HepG2 (cell line): ENCODE data around the gene TDRD10. TPM values are rescaled to one million over a fixed set of nuclear protein-coding genes. Genes with fewer than 3 reads are reported as not detected.
"Not testable (repeated sequence)": the region's sequence is repeated elsewhere in the genome, so short reads cannot be mapped to it uniquely, and the experiment has no call there.

Experiments
- ATAC-seq: fragments of 200-7000 bp; cut with Tn5 transposase; 3 replicates; pipeline ENCODE4 v1.9.1; 2020; ENCODE audit warnings: mild to moderate bottlenecking, moderate library complexity
- BruUV-seq: library from RNA; stranded (reverse); fragments of 400-500 nt; replicated peaks from 2 replicates; lab custom pipeline; 2021; lab: Mats Ljungman, UMichigan
- CTCF ChIA-PET: fragments of 300-600 bp; formaldehyde crosslinking; extraction: SDS; loops from one replicate; lab custom pipeline; 2021; ENCODE audit warnings: low total read pairs, inconsistent platforms, low intra/inter-chr PET ratio; lab: Yijun Ruan, JAX
- POLR2A ChIA-PET: fragments of 350-600 bp; sonication (Branson Sonifier 250); formaldehyde crosslinking; loops from one replicate; lab custom pipeline; 2020; ENCODE audit warnings: antibody characterized with exemption, inconsistent platforms; lab: Yijun Ruan, JAX
- DNase-seq: peaks from one replicate; pipeline ENCODE4 v3.0.0-alpha.2; 2015; ENCODE audit warnings: low spot score
- FAIRE-seq: peaks from 3 replicates; lab custom pipeline; 2011; peaks lifted over from hg19 to GRCh38; lab: Jason Lieb, UNC
- H2AFZ ChIP-seq: one replicate; pipeline ENCODE4 v1.6.1; 2011; ENCODE audit warnings: low read length, inconsistent platforms
- H3K27ac ChIP-seq: fragments of 300-600 bp; 3 replicates; pipeline ENCODE4 v1.8.0; 2011; ENCODE audit warnings: mixed run types, mild to moderate bottlenecking, mixed read lengths, low read length, inconsistent platforms; ENCODE audit not compliant: insufficient read depth; ENCODE audit errors: extremely low read length
- H3K27me3 ChIP-seq, 2 experiments: fragments of 200-600 bp in 1 of 2; 2 replicates in 1 of 2; 3 replicates in 1 of 2; pipeline versions ENCODE4 v1.6.0 to v1.8.0; 2011; ENCODE audit warnings: low read length in 2 of 2, mild to moderate bottlenecking in 2 of 2, moderate library complexity in 2 of 2, inconsistent platforms in 1 of 2; ENCODE audit not compliant: insufficient read depth in 2 of 2, control insufficient read depth in 1 of 2
- H3K36me3 ChIP-seq, 2 experiments: fragments of 200-600 bp in 1 of 2; replicated peaks in 1 of 2; 2 replicates in 1 of 2; 3 replicates in 1 of 2; pipeline versions ENCODE4 v1.5.1 to v1.8.0; 2011; ENCODE audit warnings: low read length in 2 of 2, inconsistent platforms in 1 of 2; ENCODE audit not compliant: insufficient read depth in 2 of 2, control insufficient read depth in 1 of 2
- H3K4me1 ChIP-seq: 2 replicates; pipeline ENCODE4 v1.5.1; 2012; ENCODE audit warnings: low read length, inconsistent platforms; ENCODE audit not compliant: insufficient read depth
- H3K4me2 ChIP-seq: 2 replicates; pipeline ENCODE4 v1.6.0; 2011; ENCODE audit warnings: low read depth, low read length, inconsistent platforms
- H3K4me3 ChIP-seq, 3 experiments: fragments of 200-600 bp in 1 of 3; sonication (generic), shearing (Covaris generic) in 1 of 3; replicated peaks in 1 of 3; 2 replicates each; pipeline ENCODE4 v1.5.1; 2011 to 2016; ENCODE audit warnings: low read length in 3 of 3, inconsistent platforms in 2 of 3, low read depth in 2 of 3, mild to moderate bottlenecking in 2 of 3, control low read depth in 1 of 3, mixed read lengths in 1 of 3; ENCODE audit not compliant: insufficient read depth in 1 of 3
- H3K79me2 ChIP-seq: one replicate; pipeline ENCODE4 v1.6.1; 2011; ENCODE audit warnings: low read length, inconsistent platforms; ENCODE audit not compliant: insufficient read depth
- H3K9ac ChIP-seq: 2 replicates; pipeline ENCODE4 v1.6.0; 2011; ENCODE audit warnings: mild to moderate bottlenecking, low read depth, low read length, inconsistent platforms; ENCODE audit not compliant: insufficient read depth
- H3K9me3 ChIP-seq: 2 replicates; pipeline ENCODE4 v1.5.1; 2012; ENCODE audit warnings: mild to moderate bottlenecking, low read length
- H4K20me1 ChIP-seq: 2 replicates; pipeline ENCODE4 v1.6.0; 2011; ENCODE audit warnings: inconsistent platforms, mild to moderate bottlenecking, low read length, moderate library complexity; ENCODE audit not compliant: insufficient read depth
- NAIF1 ChIP-seq: sonication (generic); formaldehyde crosslinking; IDR thresholded peaks from 2 replicates; pipeline ENCODE4 v1.5.0; 2020; ENCODE audit warnings: mild to moderate bottlenecking, missing genetic modification reagents, borderline replicate concordance
- STAT6 ChIP-seq: sonication (generic); formaldehyde crosslinking; IDR thresholded peaks from 2 replicates; pipeline ENCODE4 v1.4.0; 2020; ENCODE audit warnings: missing genetic modification reagents, mild to moderate bottlenecking, borderline replicate concordance
- ZBTB42 ChIP-seq: sonication (generic); formaldehyde crosslinking; IDR thresholded peaks from 2 replicates; pipeline ENCODE4 v1.5.0; 2020; ENCODE audit warnings: mild to moderate bottlenecking, missing genetic modification reagents
- ZNF292 ChIP-seq: sonication (generic); formaldehyde crosslinking; IDR thresholded peaks from 2 replicates; pipeline ENCODE4 v1.8.1; 2022; ENCODE audit warnings: mild to moderate bottlenecking, low read depth, missing genetic modification reagents, borderline replicate concordance
- ZNF788 ChIP-seq: sonication (generic); formaldehyde crosslinking; IDR thresholded peaks from 2 replicates; pipeline ENCODE4 v1.5.0; 2020; ENCODE audit warnings: mild to moderate bottlenecking, missing genetic modification reagents, borderline replicate concordance
- ZSCAN12 ChIP-seq: sonication (generic); formaldehyde crosslinking; IDR thresholded peaks from 2 replicates; pipeline ENCODE4 v1.9.0; 2021; ENCODE audit warnings: mild to moderate bottlenecking, missing genetic modification reagents
- WGBS: methylation state at CpG from one replicate; pipeline ENCODE4 v1.1.6; 2017; ENCODE audit warnings: low lambda C conversion rate; 5-methylcytosine and 5-hydroxymethylcytosine counted together
- in situ Hi-C: cut with HindIII; loops from 2 replicates; pipeline ENCODE4 v1.10.0; 2017; ENCODE audit warnings: low pct_unique_long_range_greater_than_20kb; ENCODE audit not compliant: extremely low pct_ligation_motif_present
- intact Hi-C: fragments of 100-400 bp; cut with micrococcal nuclease; formaldehyde crosslinking; loops from one replicate; pipeline ENCODE4 v1.10.0; 2022; ENCODE audit not compliant: unreplicated experiment
- polyA plus RNA-seq, 8 experiments: library from polyadenylated mRNA; depleted of rRNA in 3 of 8; stranded (reverse) in 7 of 8; unstranded in 1 of 8; fragments of >200 nt; fragmentation: Illumina TruSeq in 4 of 8; extraction: Trizol in 4 of 8; gene quantifications; 2 replicates each; pipeline versions ENCODE4 v1.2.1 to v1.2.3, GENCODE V29; 2011 to 2016; ENCODE audit warnings: low read depth in 4 of 8, missing spikeins in 1 of 8, mixed read lengths in 1 of 8; ENCODE audit not compliant: insufficient read depth in 1 of 8
- total RNA-seq, 5 experiments: library from RNA; depleted of rRNA; stranded (reverse); fragments of >200 nt; fragmentation: Illumina TruSeq; extraction: Trizol; gene quantifications; 2 replicates each; pipeline ENCODE4 v1.2.3, GENCODE V29; 2016; ENCODE audit warnings: low read depth in 1 of 5
- TF ChIP-seq, protein P1 (sequence below): sonication (generic); formaldehyde crosslinking; IDR thresholded peaks from 2 replicates; pipeline ENCODE4 v1.5.0; 2020; ENCODE audit warnings: mild to moderate bottlenecking, low read depth, missing genetic modification reagents, borderline replicate concordance

TDRD10 gene
- total and polyA plus RNA-seq, 2 of the 13 experiments (the other 11 are each of a cell fraction or from before 2014, with no cell fraction given) = not detected

GRCh38 chr1:154485910-154486496, 16.0 kb upstream of the TDRD10 start:
- Histone ChIP-seq H3K4me3 (no peak overlapping the region), H3K27me3 (peaks cover 0 to 9% of the 10 kb centered on the region in 2 experiments; a peak in 3 of 5 replicates)
- no peak for TF ChIP-seq NAIF1 (CRISPR knock-in tag)
- TF ChIP-seq, protein P1, sequence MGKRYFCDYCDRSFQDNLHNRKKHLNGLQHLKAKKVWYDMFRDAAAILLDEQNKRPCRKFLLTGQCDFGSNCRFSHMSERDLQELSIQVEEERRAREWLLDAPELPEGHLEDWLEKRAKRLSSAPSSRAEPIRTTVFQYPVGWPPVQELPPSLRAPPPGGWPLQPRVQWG (CRISPR knock-in tag) = no peak
- no peak for TF ChIP-seq ZNF292 (CRISPR knock-in tag)
- no peak for TF ChIP-seq ZSCAN12
- no peak for TF ChIP-seq ZNF788 (CRISPR knock-in tag)
- TF ChIP-seq ZBTB42 = no peak
- no peak for TF ChIP-seq STAT6
- TF ChIP-seq, all 625 proteins: peak for 0
- Histone ChIP-seq H3K79me2 (no peaks in the 10 kb centered on the region), H3K9ac (no peak overlapping the region), H3K9me3 (no peaks in the 10 kb centered on the region), H4K20me1 (no peaks in the 10 kb centered on the region), H3K4me2 (no peak overlapping the region), H3K36me3 (no peaks in the 10 kb centered on the region), H3K4me1 (no peaks in the 10 kb centered on the region), H2AFZ (no peak overlapping the region), H3K27ac (no peak overlapping the region)
- FAIRE-seq (no peak), DNase-seq (no peak), ATAC-seq (no peak)
- POLR2A ChIA-PET = no interaction called here
- intact Hi-C loops (no loop called here), in situ Hi-C loops (loop anchor here (5.0 kb wide), 1 partner anchor 61 kb away; no protein-coding TSS in a partner anchor)
- BruUV-seq = no TSS peak
- WGBS = 46% methylated on average over 7 of the region's 7 CpGs
- CTCF ChIA-PET = no interaction called here

DNA sequence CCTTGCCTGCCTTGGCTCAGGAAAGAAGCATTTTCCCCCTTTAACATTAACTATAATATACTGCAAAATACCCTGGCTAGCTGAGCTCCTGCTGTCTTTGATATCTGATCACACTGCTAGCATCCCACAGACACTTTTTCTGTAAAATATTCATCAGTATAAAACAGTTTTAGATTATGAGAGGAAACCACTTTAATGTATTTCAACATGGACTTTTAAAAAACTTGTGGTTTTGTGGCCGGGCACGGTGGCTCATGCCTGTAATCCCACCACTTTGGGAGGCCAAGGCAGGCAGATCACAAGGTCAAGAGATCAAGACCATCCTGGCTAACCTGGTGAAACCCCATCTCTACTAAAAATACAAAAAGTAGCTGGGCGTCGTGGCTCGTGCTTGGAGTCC, 15.3 kb upstream of the TDRD10 start:
- H2AFZ ChIP-seq, BruUV-seq, H4K20me1 ChIP-seq, CTCF ChIA-PET, H3K4me1 ChIP-seq, FAIRE-seq, H3K27ac ChIP-seq, H3K9me3 ChIP-seq, H3K79me2 ChIP-seq, H3K36me3 ChIP-seq, POLR2A ChIA-PET, DNase-seq, ATAC-seq, H3K4me3 ChIP-seq, H3K4me2 ChIP-seq, H3K9ac ChIP-seq, intact Hi-C loops: not testable (repeated sequence)
- in situ Hi-C loops = loop anchor here (5.0 kb wide), 1 partner anchor 61 kb away; no protein-coding TSS in a partner anchor
- peaks cover under 1 to 15% of the 10 kb centered on the region in 2 experiments; a peak in 3 of 5 replicates for H3K27me3 ChIP-seq
- WGBS = 41% methylated on average over 5 of the region's 5 CpGs
